Coronary artery (tissue), 2 donors: ENCODE data around the gene AGRN.
"Not testable (repeated sequence)": the region's sequence is repeated elsewhere in the genome, so short reads cannot be mapped to it uniquely, and the experiment has no call there.

Experiments
- DNase-seq: peaks from one replicate; pipeline ENCODE4 v3.0.0-alpha.2; 2017; ENCODE audit warnings: low spot score
- H3K27ac ChIP-seq, 2 donors: fragments of 200-600 bp; sonication (generic); one replicate each; pipeline ENCODE4 v1.5.1; 2016 to 2019
- H3K4me3 ChIP-seq: fragments of 200-600 bp; sonication (generic); 2 replicates; pipeline ENCODE4 v1.5.1; 2016; ENCODE audit warnings: mild to moderate bottlenecking, moderate library complexity
- CTCF ChIP-seq: fragments of 200-600 bp; sonication (generic); IDR thresholded peaks from one replicate; pipeline ENCODE4 v1.5.1; 2019; ENCODE audit warnings: antibody characterized with exemption

Gene AGRN

GRCh38 chr1:1054099-1054700 lies 34.3 kb downstream of the AGRN start:
- no peak for TF ChIP-seq CTCF
- no peak overlapping the region for H3K4me3 ChIP-seq
- no peak overlapping the region for H3K27ac ChIP-seq
- DNase-seq, result no peak

- no peak for DNase-seq
- Histone ChIP-seq H3K4me3 (no peak overlapping the region), H3K27ac (no peak overlapping the region)
- no peak for TF ChIP-seq CTCF
Measured at GRCh38 chr1:1054971-1055370, 35.1 kb downstream of the AGRN start.

GRCh38 chr1:1055841-1056736 lies 36.2 kb downstream of the AGRN start:
- H3K27ac ChIP-seq, result no peak overlapping the region
- no peak for DNase-seq
- TF ChIP-seq CTCF, result no peak
- H3K4me3 ChIP-seq, result no peak overlapping the region

GRCh38 chr1:1057769-1058087 lies 37.8 kb downstream of the AGRN start:
- not testable (repeated sequence) for H3K27ac ChIP-seq, DNase-seq

GRCh38 chr1:1058088-1058905 lies 38.4 kb downstream of the AGRN start:
- no peak for TF ChIP-seq CTCF
- no peak for DNase-seq
- no peak overlapping the region for H3K27ac ChIP-seq
- no peak overlapping the region for H3K4me3 ChIP-seq

More at GRCh38 chr1:1057769-1058087, 37.8 kb downstream of the AGRN start:
- H3K4me3 ChIP-seq, result not testable (repeated sequence)

- Histone ChIP-seq H3K4me3 (peak overlapping the region; percentile 77), H3K27ac (no peak overlapping the region)
- no peak for TF ChIP-seq CTCF
- no peak for DNase-seq
Measured at GRCh38 chr1:1058921-1059493, 39.1 kb downstream of the AGRN start.
